Muscle of arm (tissue), 12 donors: Measurements from ENCODE around the gene PRG3. TPM values are rescaled to one million over a fixed set of nuclear protein-coding genes. Genes with fewer than 3 reads are reported as not detected.
"Not testable (repeated sequence)": the region's sequence is repeated elsewhere in the genome, so short reads cannot be mapped to it uniquely, and the experiment has no call there.

Experiments used
- DNase-seq: peaks from one replicate; pipeline ENCODE4 v3.0.0-alpha.2; 2013
- polyA plus RNA-seq, 12 donors: library from polyadenylated mRNA; unstranded; fragments of 120-200 nt; gene quantifications; one replicate each; pipeline ENCODE4 v1.2.1, GENCODE V29; 2013; ENCODE audit not compliant: insufficient read length in 12 of 12

PRG3 gene
- polyA plus RNA-seq, 12 donors = 0.28 to 5.8 (median 0.49) TPM; not detected in 6

DNA sequence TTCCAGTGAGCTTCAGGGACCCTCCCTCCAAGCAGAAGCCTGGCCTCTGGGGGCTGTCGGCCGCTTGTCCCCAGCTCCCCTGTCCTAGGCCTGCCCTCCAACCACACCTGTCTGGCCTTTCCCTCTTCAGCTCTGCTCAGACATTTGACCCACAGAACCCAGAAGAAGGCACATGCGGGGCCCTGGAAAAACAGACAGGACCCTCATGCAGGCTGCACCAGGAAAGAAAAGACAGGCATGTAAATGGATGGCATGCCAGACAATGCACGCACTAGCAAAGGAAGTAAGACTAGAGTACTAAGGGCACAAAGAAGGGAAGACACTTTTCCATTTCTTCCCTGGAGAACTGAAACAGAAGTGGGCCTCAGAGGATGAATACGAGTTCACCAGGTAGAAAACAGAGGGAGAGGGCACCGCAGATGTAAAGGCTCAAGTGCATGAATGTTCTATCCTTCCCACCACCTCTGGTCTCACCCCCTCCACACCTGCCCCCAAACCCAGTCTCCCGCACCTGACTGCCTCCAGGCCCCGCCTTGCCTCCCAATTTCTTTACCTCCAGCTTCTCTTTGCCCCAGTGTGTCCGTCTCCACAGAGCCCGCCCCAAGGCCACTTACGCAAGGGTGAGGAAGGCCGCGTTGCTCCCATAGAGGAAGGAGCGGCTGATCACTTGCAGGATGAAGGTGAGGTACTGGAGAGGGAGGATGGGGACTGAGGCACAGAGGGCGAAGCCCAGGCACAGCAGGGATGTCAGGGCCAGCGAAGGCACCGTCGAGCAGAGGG, 28.6 kb upstream of the PRG3 start:
- DNase-seq = no peak

DNA sequence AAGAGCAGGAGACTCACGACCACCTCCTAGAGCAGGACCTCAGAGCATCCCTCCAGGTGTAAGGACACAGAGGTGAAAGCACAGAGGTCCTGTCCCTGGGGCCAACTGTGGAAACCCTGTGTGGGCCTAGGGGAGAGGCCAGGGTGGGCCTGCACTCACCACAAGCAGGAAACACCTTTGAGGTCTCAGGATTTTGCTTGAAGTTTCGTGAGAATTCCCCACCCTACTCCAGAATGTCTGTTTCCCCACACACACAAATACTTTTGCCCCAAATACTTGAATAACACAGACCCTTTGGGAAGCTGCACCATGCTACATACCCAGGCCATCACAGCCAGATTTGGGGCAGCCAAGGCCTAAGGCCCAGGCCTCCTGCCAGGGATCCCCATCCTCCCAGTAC, 27.8 kb upstream of the PRG3 start:
- DNase-seq = no peak

DNA sequence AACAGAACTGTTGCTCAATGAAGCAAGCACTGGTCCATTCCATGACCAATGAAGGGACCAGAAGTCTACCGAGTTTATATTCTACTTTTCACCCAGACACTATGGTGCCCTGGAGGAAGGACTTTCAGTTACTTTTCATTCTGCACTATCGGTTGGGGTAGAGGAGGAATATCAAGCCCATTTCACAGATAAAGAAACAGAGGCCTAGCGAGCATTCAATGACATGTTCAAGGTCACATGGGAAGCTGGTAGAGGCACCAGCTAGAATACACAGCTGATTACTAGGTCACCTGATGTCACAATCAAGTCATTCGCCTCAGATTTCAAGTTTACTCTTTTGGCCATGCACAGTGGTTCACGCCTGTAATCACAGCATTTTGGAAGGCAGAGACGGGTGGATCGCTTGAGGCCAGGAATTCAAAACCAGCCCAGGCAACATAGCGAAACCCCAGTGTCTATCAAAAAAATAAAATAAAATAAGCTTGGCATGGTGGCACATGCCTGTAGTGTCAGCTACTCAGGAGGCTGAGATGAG, 27.1 kb upstream of the PRG3 start:
- no peak for DNase-seq

DNA sequence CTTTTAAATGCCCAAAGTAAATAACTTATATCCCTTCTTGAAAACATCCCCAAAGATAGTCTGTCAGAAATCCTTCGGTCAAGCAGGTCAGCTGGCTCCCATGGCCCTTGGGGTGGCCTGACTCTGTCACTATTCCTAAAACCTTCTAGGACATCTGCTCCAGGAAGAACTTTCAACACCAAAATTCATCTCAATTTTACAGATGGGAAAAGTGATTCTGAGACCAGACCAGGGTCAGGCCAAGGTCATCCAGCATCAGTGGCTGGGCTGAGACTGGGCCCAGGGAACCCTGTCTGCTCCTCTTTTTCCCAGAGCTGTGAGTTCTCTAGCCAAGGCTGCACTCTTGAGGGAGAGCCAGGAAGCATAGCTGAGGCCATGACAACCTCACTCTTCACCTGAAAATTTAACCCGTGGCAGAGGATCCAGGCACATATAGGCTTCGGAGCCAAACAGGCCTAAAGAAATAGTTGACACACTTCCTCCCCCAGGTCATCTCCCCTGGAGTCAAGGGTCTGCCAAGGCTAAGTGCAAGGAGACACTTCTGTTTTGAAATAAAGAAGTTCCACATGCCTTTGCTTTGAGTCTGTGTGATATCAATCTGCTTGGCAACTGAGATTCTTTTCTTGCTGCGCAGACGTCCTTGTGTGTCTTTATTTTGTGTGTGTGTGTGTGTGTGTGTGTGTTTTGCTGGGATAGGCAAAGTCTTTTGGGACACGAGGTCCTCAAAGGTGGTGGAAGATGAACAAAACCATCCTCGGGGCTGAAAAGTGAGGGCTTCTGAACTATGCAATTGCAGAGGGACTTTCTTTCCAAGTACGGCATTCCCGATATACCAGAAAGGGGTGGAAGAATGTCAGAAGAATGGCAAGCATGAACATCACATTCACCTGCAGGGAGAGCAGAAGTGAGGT, 26.3 kb upstream of the PRG3 start:
- DNase-seq = no peak

GRCh38 chr11:57406337-57406904, 25.5 kb upstream of the PRG3 start:
- no peak for DNase-seq

DNA sequence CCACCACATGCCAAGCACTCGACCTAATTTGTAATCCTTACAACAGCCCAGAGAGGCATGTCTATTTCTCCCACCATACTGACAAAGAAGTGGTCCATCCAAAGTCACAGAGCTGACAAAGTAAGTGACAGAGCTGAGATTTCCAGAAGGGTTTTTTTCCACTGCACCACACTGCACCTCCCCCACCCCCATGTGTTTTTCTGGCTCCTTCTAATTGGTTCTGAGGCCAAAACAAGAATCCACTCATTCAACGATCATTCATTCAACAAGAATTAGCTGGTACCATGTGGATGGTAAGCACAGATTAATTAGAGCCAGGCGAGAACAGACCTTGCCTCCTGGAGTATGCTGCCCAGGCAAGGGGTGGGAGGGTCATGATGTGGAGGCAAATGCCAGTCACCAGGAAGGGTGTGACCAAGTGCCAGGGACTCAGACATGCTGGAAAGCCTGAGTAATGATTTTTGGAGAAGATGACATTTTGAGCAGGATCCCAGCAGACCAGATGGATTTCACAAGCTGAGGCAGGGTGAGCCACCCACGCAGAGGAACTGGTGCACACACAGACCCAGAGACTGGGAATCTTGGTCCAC, 24.4 kb upstream of the PRG3 start:
- no peak for DNase-seq

GRCh38 chr11:57403802-57404147, 22.8 kb upstream of the PRG3 start:
- no peak for DNase-seq

GRCh38 chr11:57403003-57403801, 22.3 kb upstream of the PRG3 start:
- DNase-seq = not testable (repeated sequence)

GRCh38 chr11:57402188-57403002, 21.4 kb upstream of the PRG3 start:
- no peak for DNase-seq

DNA sequence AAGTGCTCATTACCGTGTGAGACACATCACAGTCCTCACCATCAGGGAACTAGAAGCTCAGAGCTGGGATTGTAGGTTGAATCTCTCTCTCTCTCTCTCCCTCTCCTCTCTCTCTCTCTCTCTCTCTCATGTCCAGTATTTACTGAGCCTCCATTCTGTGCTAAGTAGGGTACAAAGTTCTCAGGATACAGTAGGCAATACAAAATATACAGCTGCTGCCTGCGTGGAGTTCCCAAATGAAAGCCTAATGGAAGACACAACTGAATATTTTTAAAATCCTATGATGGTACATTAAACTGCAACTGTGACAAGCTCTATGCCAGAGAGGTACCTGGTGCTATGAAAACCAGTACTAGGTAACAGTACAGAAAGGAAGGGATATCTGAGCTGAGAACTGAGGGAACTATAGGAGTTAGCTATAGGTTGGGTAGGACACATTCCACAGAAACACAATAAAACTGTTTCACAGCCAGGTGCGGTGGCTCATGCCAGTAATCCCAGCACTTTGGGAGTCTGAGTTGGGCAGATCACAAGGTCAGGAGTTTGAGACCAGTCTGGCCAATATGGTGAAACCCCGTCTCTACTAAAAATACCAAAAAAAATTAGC, 19.1 kb upstream of the PRG3 start:
- DNase-seq = no peak

DNA sequence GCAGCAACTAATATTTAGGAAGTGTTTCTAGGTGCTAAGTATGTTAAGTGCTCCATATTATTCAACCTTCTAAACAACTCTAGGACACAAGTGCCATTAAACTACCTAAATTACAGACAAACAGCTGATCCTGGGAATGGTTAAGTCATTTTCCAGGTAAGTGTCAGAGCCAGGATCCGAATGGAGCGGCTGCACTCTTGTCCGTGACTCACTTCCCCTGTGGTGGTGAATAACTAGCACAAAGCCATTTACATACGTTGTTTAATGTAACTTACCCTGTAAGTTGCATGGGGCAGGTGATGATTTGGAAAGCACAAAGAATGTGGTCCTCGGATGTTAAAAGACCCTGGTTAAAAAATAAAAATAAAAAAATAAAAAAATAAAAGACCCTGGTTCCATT, 18.3 kb upstream of the PRG3 start:
- no peak for DNase-seq

GRCh38 chr11:57397394-57397990, 16.5 kb upstream of the PRG3 start:
- no peak for DNase-seq

DNA sequence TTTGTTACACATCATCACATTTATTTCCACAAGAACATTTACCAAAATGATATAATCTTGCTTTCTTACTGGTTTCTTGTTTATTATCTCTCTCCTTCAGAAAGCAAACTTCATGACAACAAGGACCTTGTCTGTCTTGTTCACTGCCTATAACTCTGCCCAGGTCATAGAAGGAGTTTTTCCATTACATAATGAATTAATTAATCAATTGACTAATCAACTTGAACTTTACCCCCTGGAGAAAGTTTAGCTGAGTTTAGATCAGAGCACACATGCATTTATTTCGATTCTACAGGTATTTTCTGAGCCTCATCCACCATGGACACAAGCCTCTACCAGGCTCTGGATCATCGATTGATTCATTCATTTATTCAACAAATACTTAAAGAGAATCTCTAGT, 15.8 kb upstream of the PRG3 start:
- no peak for DNase-seq

GRCh38 chr11:57395905-57396623, 15.1 kb upstream of the PRG3 start:
- DNase-seq = no peak

- no peak for DNase-seq
Observed at GRCh38 chr11:57394203-57394965, 13.4 kb upstream of the PRG3 start.

- no peak for DNase-seq
Observed at GRCh38 chr11:57392763-57393105, 11.8 kb upstream of the PRG3 start.

GRCh38 chr11:57392066-57392762, 11.3 kb upstream of the PRG3 start:
- no peak for DNase-seq
